Hepatocyte (in vitro differentiated cells): Measurements from ENCODE around the gene IRF2. TPM values are rescaled to one million over a fixed set of nuclear protein-coding genes. Genes with fewer than 3 reads are reported as not detected.

Source experiments
- DNase-seq: peaks from one replicate; pipeline ENCODE4 v3.0.0-alpha.2; 2016; ENCODE audit warnings: low spot score
- H2AFZ ChIP-seq: fragments of 200-600 bp; sonication (generic); 2 replicates; pipeline ENCODE4 v1.6.0; 2016; ENCODE audit warnings: antibody characterized with exemption, mild to moderate bottlenecking
- H3K27ac ChIP-seq: fragments of 200-600 bp; sonication (generic); 2 replicates; pipeline ENCODE4 v1.5.1; 2016; ENCODE audit warnings: mild to moderate bottlenecking
- H3K27me3 ChIP-seq: fragments of 200-600 bp; sonication (generic); 2 replicates; pipeline ENCODE4 v1.6.1; 2016
- H3K36me3 ChIP-seq: fragments of 200-600 bp; sonication (generic); replicated peaks from 2 replicates; pipeline ENCODE4 v1.5.1; 2016; ENCODE audit warnings: low read depth; ENCODE audit not compliant: insufficient read depth
- H3K4me1 ChIP-seq: fragments of 200-600 bp; sonication (generic); 2 replicates; pipeline ENCODE4 v1.5.1; 2016; ENCODE audit warnings: mild to moderate bottlenecking, moderate library complexity; ENCODE audit not compliant: insufficient read depth
- H3K4me2 ChIP-seq: fragments of 200-600 bp; sonication (generic); 2 replicates; pipeline ENCODE4 v1.6.0; 2016
- H3K4me3 ChIP-seq: fragments of 200-600 bp; sonication (generic); 2 replicates; pipeline ENCODE4 v1.5.1; 2016; ENCODE audit warnings: mild to moderate bottlenecking
- H3K79me2 ChIP-seq: fragments of 200-600 bp; sonication (generic); 2 replicates; pipeline ENCODE4 v1.6.0; 2017; ENCODE audit warnings: mild to moderate bottlenecking
- H3K9me2 ChIP-seq: fragments of 200-600 bp; sonication (generic); replicated peaks from 2 replicates; pipeline ENCODE4 v1.6.0; 2017; ENCODE audit warnings: mild to moderate bottlenecking; ENCODE audit not compliant: insufficient read depth
- H3K9me3 ChIP-seq: fragments of 200-600 bp; sonication (generic); 2 replicates; pipeline ENCODE4 v1.5.1; 2016; ENCODE audit warnings: low read depth, mild to moderate bottlenecking
- H4K20me1 ChIP-seq: fragments of 200-600 bp; sonication (generic); 2 replicates; pipeline ENCODE4 v1.6.0; 2016; ENCODE audit warnings: mild to moderate bottlenecking; ENCODE audit not compliant: insufficient read depth, poor library complexity, severe bottlenecking
- EZH2 ChIP-seq: fragments of 200-600 bp; sonication (generic); IDR thresholded peaks from 2 replicates; pipeline ENCODE4 v1.6.1; 2016; ENCODE audit warnings: antibody characterized with exemption, mild to moderate bottlenecking, borderline replicate concordance
- EZH2phosphoT487 ChIP-seq: fragments of 200-600 bp; sonication (generic); IDR thresholded peaks from one replicate; pipeline ENCODE4 v1.6.1; 2018; ENCODE audit warnings: antibody characterized with exemption, mild to moderate bottlenecking, low read depth, moderate library complexity; ENCODE audit not compliant: unreplicated experiment, severe bottlenecking
- WGBS: methylation state at CpG from one replicate; pipeline ENCODE4 v1.1.6; 2016; ENCODE audit warnings: low lambda C conversion rate; ENCODE audit errors: missing lambda C conversion rate; 5-methylcytosine and 5-hydroxymethylcytosine counted together
- polyA plus RNA-seq: library from polyadenylated mRNA; unstranded; fragments of >200 nt; fragmentation: Nextera tagmentation; extraction: Ambion mirVana; gene quantifications from 2 replicates; pipeline ENCODE4 v1.2.1, GENCODE V29; 2016
- small RNA-seq: library from RNA; depleted of rRNA; stranded (forward); fragments of <200 nt; gene quantifications from one replicate; pipeline ENCODE3, GENCODE V24; 2014
- total RNA-seq: library from RNA; depleted of rRNA; stranded (reverse); fragments of >200 nt; gene quantifications from 2 replicates; pipeline ENCODE4 v1.2.3, GENCODE V29; 2014
- TF ChIP-seq, protein P1 (sequence below): fragments of 200-600 bp; sonication (generic); IDR thresholded peaks from 2 replicates; pipeline ENCODE4 v1.5.1; 2016; ENCODE audit warnings: antibody characterized with exemption, mild to moderate bottlenecking; ENCODE audit not compliant: poor library complexity

IRF2 gene
- total and polyA plus RNA-seq, 2 experiments from 2014 or later, result 17.7 to 41.1 TPM

DNA sequence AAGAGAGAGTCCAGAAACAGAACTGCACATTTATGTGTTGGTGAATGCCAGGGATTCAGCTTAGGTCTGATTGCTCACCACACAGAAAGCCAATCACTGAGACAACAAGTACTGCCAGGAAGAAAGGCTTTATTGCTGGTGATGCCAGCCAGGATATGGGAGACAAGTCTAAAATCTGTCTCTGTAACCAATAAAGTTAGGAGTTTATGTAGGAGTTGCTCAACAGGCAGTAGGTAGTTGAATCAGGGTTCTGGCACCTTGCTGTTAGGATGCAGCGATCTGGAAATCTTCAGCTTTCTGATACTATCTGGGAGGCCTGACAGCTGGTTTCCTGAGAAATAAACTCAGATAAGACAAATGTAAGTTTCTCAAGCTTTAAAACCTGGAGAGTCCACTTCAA, 136.4 kb downstream of the IRF2 start:
- Histone ChIP-seq H4K20me1 (no peaks in the 10 kb centered on the region), H2AFZ (no peak overlapping the region), H3K9me2 (no peaks in the 10 kb centered on the region), H3K27ac (no peak overlapping the region), H3K4me1 (no peaks in the 10 kb centered on the region), H3K4me3 (no peak overlapping the region), H3K36me3 (no peaks in the 10 kb centered on the region), H3K9me3 (no peaks in the 10 kb centered on the region), H3K4me2 (no peak overlapping the region), H3K27me3 (no peaks in the 10 kb centered on the region), H3K79me2 (no peaks in the 10 kb centered on the region)
- DNase-seq, result no peak
- TF ChIP-seq EZH2 (no peak), EZH2phosphoT487 (no peak)
- TF ChIP-seq, protein P1, sequence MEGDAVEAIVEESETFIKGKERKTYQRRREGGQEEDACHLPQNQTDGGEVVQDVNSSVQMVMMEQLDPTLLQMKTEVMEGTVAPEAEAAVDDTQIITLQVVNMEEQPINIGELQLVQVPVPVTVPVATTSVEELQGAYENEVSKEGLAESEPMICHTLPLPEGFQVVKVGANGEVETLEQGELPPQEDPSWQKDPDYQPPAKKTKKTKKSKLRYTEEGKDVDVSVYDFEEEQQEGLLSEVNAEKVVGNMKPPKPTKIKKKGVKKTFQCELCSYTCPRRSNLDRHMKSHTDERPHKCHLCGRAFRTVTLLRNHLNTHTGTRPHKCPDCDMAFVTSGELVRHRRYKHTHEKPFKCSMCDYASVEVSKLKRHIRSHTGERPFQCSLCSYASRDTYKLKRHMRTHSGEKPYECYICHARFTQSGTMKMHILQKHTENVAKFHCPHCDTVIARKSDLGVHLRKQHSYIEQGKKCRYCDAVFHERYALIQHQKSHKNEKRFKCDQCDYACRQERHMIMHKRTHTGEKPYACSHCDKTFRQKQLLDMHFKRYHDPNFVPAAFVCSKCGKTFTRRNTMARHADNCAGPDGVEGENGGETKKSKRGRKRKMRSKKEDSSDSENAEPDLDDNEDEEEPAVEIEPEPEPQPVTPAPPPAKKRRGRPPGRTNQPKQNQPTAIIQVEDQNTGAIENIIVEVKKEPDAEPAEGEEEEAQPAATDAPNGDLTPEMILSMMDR, result no peak
- 6% methylated on average over 1 of the region's 1 CpG for WGBS

Small RNA genes lying within 50 kb of the gene (small RNA-seq; reads per million reads assigned to genes)
- not detected for gene RF00152

Other genes starting within 250 kb of the IRF2 start
- 74.1 and 81.2 TPM in 2 replicates for gene CASP3, start 174.9 kb upstream of the IRF2 start, total RNA-seq
- 53.6 and 63.9 TPM in 2 replicates for gene CASP3, start 174.9 kb upstream of the IRF2 start, polyA plus RNA-seq
- 11.9 and 14.5 TPM in 2 replicates for gene PRIMPOL, start 175.2 kb upstream of the IRF2 start, total RNA-seq
- gene PRIMPOL, start 175.2 kb upstream of the IRF2 start, polyA plus RNA-seq, result 9.1 and 10.3 TPM in 2 replicates